Small intestine (tissue), 7 donors: ENCODE results near the gene SNRPA. TPM values are rescaled to one million over a fixed set of nuclear protein-coding genes. Genes with fewer than 3 reads are reported as not detected.
A peak's percentile ranks its signal among the peaks of the same experiment; 100 is the strongest.

Source experiments
- DNase-seq, 2 donors: peaks; one replicate each; pipeline versions ENCODE4 v3.0.0 to v3.0.0-alpha.2; 2013
- FAIRE-seq: peaks from 2 replicates; lab custom pipeline; 2012; peaks lifted over from hg19 to GRCh38; lab: Jason Lieb, UNC
- H3K27ac ChIP-seq, 3 donors: one replicate each; pipeline ENCODE4 v1.5.1; 2013; ENCODE audit warnings: low read length in 2 of 3, mild to moderate bottlenecking in 2 of 3, control low read depth in 1 of 3, inconsistent platforms in 1 of 3, low read depth in 1 of 3, moderate library complexity in 1 of 3
- H3K27me3 ChIP-seq, 3 donors: one replicate each; pipeline ENCODE4 v1.6.1; 2013; ENCODE audit warnings: low read length in 3 of 3, inconsistent platforms in 1 of 3; ENCODE audit not compliant: control insufficient read depth in 3 of 3, insufficient read depth in 3 of 3
- H3K36me3 ChIP-seq, 3 donors: one replicate each; pipeline ENCODE4 v1.6.1; 2013; ENCODE audit warnings: low read length in 3 of 3, inconsistent platforms in 1 of 3, low read depth in 1 of 3, mild to moderate bottlenecking in 1 of 3, moderate library complexity in 1 of 3; ENCODE audit not compliant: control insufficient read depth in 3 of 3, insufficient read depth in 2 of 3
- H3K4me1 ChIP-seq, 3 donors: one replicate each; pipeline ENCODE4 v1.6.1; 2013; ENCODE audit warnings: low read length in 2 of 3, inconsistent platforms in 1 of 3, low read depth in 1 of 3, mild to moderate bottlenecking in 1 of 3, moderate library complexity in 1 of 3; ENCODE audit not compliant: control insufficient read depth in 3 of 3, insufficient read depth in 2 of 3
- H3K4me3 ChIP-seq, 3 donors: one replicate each; pipeline ENCODE4 v1.5.1; 2013; ENCODE audit warnings: low read length in 3 of 3, control low read depth in 1 of 3, inconsistent platforms in 1 of 3, low read depth in 1 of 3, mild to moderate bottlenecking in 1 of 3, moderate library complexity in 1 of 3
- H3K9me3 ChIP-seq, 2 donors: one replicate each; pipeline ENCODE4 v1.6.1; 2013; ENCODE audit warnings: low read depth in 1 of 2, low read length in 1 of 2; ENCODE audit not compliant: control insufficient read depth in 2 of 2, insufficient read depth in 1 of 2
- WGBS, 3 donors: extraction: QIAGEN DNeasy Blood & Tissue Kit; methylation state at CpG; one replicate each; pipeline ENCODE4 v1.1.7; 2013; 5-methylcytosine and 5-hydroxymethylcytosine counted together
- polyA plus RNA-seq, 4 donors: library from polyadenylated mRNA; stranded (reverse) in 3 of 4; unstranded in 1 of 4; fragments of 200-250 nt in 3 of 4; fragments of 120-200 nt in 1 of 4; gene quantifications; one replicate each; pipeline versions ENCODE4 v1.2.1 to v1.2.3, GENCODE V29; 2013
- donor health status: healthy with polysubstance abuse.
- donor health status: control.
- donor health status: control.
- donor health status: Bipolar disorder and iron deficiency.
- donor health status: healthy.

The SNRPA gene
- polyA plus RNA-seq, 4 donors, result 25.7 to 77.8 (median 52.7) TPM

DNA sequence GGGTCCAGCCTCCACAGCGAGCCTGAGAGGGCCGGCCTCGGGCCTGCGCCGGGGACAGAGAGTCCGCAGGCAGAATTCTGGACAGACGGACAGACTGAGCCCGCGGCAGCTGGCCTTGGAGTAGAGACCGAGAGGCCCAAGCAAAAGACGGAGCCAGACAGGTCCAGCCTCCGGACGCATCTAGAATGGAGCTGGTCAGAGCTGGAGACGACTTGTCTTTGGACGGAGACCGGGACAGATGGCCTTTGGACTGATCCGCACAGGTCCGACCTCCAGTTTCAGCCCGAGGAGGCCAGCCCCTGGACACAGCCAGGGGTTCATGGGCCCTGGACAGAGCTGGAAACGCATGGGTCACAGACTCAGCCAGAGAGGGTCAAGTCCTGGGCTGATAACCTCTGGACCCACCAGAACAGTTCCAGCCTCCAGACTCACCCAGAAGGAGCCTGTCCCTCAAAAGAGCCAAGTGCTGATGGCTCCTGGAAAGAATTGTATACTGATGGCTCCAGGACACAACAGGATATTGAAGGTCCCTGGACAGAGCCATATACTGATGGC lies 33.6 kb upstream of the SNRPA start:
- peak in 1 of 2 donors; percentile 55 for DNase-seq
- FAIRE-seq, result no peak
- peaks cover 0 to 34% (median 0%) of the 10 kb centered on the region in 3 donors for H3K36me3 ChIP-seq
- no peaks in the 10 kb centered on the region for H3K27me3 ChIP-seq
- 1 to 2% (median 2%) methylated on average over 20 of the region's 20 CpGs for WGBS, 3 donors
- H3K4me3 ChIP-seq, result peak overlapping the region; percentile 88 to 93 (median 88)
- H3K9me3 ChIP-seq, result no peaks in the 10 kb centered on the region
- peak overlapping the region; percentile 98 to 99 (median 99) for H3K27ac ChIP-seq
- peaks cover 0 to 45% (median 7%) of the 10 kb centered on the region in 3 donors for H3K4me1 ChIP-seq

DNA sequence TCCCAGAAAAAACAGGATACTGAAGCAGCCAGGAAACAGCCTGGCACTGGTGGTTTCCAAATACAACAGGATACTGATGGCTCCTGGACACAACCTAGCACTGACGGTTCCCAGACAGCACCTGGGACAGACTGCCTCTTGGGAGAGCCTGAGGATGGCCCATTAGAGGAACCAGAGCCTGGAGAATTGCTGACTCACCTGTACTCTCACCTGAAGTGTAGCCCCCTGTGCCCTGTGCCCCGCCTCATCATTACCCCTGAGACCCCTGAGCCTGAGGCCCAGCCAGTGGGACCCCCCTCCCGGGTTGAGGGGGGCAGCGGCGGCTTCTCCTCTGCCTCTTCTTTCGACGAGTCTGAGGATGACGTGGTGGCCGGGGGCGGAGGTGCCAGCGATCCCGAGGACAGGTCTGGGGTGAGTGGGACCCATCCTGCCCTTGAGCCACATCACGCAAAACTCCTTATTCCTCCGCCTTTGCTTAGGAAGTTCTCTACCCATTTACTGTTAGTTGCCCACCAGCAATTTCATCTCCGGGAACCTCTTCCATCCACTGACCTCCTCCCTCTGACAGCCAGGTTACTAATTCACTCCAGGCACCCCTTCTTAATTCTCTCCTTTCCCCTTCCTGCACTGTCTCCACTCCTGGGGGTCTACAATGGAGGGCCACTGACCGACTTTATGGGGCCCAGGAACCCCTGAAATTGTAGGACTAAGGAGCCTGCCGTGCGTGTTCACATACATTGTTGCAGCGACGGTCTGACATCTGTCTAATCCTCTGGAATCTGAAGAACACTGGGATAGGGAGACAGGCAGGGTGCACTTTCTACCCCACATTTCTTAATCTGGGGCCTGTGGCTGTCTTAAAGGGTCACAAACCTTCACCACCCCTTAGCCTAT lies 32.9 kb upstream of the SNRPA start:
- Histone ChIP-seq H3K4me3 (peak overlapping the region; percentile 88 to 93 (median 88)), H3K36me3 (peaks cover 0 to 35% (median under 1%) of the 10 kb centered on the region in 3 donors), H3K4me1 (peaks cover 0 to 46% (median 8%) of the 10 kb centered on the region in 3 donors), H3K9me3 (no peaks in the 10 kb centered on the region), H3K27me3 (no peaks in the 10 kb centered on the region), H3K27ac (peak overlapping the region; percentile 98 to 99 (median 99))
- FAIRE-seq (no peak), DNase-seq (peak; percentile 40 to 64)
- WGBS, 3 donors, result 13 to 40% (median 33%) methylated on average over 20 of the region's 20 CpGs

DNA sequence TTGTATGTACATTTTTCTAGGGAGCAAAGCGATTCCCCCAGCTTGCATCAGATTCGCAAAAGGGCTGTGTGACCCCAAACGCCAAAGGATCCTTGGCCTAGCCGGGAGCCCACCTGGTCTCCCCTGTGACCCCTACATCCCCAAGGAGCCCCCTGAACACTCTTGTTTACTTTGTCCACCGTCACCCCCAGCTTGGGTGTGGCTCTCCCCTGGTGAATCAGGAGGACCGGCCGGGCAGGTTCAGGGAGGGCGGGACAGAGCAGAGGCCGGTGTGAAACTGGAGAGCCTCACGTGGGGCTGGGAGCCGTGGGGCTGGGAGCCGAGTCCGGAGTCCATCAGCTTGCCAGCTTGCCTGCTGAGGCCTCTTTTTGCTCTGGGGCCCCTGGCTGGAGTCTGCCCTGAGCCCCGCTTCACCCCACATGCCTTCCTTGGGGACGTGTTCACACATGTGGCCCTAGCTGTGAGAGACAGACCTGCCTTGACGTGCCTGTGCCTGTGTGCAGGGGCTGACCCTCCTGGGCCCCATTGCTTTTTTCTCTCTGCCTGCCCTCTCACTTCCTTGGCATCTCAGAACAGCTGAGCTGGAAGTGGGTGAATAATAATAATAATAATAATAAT lies 32.1 kb upstream of the SNRPA start:
- FAIRE-seq (no peak), DNase-seq (peak; percentile 96)
- Histone ChIP-seq H3K4me1 (peaks cover 0 to 46% (median 8%) of the 10 kb centered on the region in 3 donors), H3K9me3 (peaks cover 0 to 1% of the 10 kb centered on the region in 2 donors), H3K36me3 (peaks cover 3 to 40% (median 5%) of the 10 kb centered on the region in 3 donors), H3K27me3 (no peaks in the 10 kb centered on the region), H3K4me3 (peak overlapping the region; percentile 88 to 93 (median 88)), H3K27ac (peak overlapping the region; percentile 98 to 99 (median 99))
- 6 to 19% (median 13%) methylated on average over 16 of the region's 16 CpGs for WGBS, 3 donors

DNA sequence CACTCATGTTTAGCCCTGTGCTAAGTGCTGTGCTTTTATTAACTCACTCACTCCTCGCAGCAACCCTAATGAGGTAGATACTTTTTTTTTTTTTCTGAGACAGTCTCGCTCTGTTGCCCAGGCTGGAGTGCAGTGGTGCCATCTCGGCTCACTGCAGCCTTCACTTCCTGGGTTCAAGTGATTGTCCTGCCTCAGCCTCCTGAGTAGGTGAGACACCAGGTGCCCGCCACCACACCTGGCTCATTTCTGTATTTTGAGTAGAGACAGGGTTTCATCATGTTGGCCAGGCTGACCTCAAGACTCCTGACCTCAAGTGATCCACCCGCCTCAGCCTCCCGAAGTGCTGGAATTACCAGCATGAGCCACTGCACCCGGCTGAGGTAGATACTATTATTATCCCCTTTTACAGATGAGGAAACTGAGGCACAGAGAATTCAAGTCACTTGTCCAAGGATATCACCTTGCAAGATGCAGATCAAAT lies 31.5 kb upstream of the SNRPA start:
- H3K27ac ChIP-seq, result peak overlapping the region; percentile 98 to 99 (median 99)
- FAIRE-seq (no peak), DNase-seq (peak; percentile 31 to 42)
- WGBS, 3 donors, result 16 to 43% (median 36%) methylated on average over 7 of the region's 7 CpGs
- no peaks in the 10 kb centered on the region for H3K27me3 ChIP-seq
- peaks cover 0 to 40% (median 6%) of the 10 kb centered on the region in 3 donors for H3K4me1 ChIP-seq
- H3K9me3 ChIP-seq, result peaks cover 0 to 3% of the 10 kb centered on the region in 2 donors
- H3K4me3 ChIP-seq, result peak overlapping the region in 2 of 3 donors; percentile 88 to 93
- peaks cover 5 to 46% (median 7%) of the 10 kb centered on the region in 3 donors for H3K36me3 ChIP-seq

DNA sequence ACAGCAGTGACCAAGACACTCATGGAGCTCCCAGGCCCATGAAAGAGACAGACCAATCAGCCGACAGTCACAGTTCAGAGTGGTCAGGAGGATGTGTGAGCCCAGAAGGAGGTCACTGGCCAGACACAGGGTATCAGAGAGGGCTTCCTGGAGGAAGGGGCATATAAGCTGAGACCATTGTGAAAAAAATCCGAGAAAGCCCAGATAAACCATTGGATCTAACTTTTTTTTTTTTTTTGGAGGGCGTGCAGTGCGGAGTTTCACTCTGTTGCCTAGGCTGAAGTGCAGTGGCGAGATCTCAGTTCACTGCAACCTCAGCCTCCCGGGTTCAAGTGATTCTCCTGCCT lies 29.9 kb upstream of the SNRPA start:
- peak overlapping the region in 1 of 3 donors; percentile 88 for H3K4me3 ChIP-seq

DNA sequence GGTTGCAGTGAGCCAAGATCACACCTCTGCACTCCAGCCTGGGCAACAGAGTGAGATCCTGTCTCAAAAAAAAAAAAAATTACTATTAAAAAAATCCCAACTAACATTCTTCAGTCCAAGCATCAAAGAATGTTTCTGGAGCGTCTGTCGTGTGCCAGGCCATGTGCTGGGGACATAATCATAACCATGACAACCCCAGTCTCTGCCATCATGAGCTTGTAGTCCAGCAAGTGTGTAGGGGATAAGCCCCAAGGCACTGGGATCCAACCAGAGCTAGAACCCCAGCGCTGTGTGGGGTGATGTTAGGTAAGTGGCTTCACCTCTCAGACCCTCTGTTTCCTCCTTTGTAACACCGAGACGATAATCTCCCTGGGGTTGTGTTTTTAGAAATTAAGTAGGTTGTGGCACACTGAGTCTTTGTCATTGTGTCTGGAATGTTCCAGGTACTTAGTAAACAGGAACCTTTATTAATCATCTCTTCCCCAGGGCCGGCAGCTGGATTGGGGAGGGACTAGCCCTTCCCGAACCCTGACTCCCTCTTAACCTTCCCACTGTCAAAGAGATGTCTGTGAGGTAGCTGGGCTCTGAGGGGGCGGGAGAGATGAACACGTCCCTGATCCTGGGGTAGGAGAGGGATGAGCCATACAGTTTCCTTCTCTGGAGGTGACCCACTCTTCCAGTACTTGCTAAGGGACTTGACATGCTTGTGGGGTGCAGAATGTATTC lies 28.9 kb upstream of the SNRPA start:
- Histone ChIP-seq H3K27ac (peak overlapping the region in 1 of 3 donors; percentile 75), H3K4me1 (peaks cover 0 to 26% (median 6%) of the 10 kb centered on the region in 3 donors), H3K9me3 (peaks cover 0 to 6% of the 10 kb centered on the region in 2 donors), H3K36me3 (peaks cover 7 to 71% (median 9%) of the 10 kb centered on the region in 3 donors), H3K27me3 (no peaks in the 10 kb centered on the region), H3K4me3 (no peak overlapping the region)
- 73 to 84% (median 74%) methylated on average over 9 of the region's 9 CpGs for whole genome bisulfite sequencing, 3 donors
- DNase-seq (no peak), FAIRE-seq (no peak)

More for the DNA sequence above, 29.9 kb upstream of the SNRPA start:
- H3K27ac ChIP-seq, result peak overlapping the region in 1 of 3 donors; percentile 90
- H3K4me1 ChIP-seq, result peaks cover 0 to 28% (median 6%) of the 10 kb centered on the region in 3 donors
- no peak for DNase-seq
- H3K27me3 ChIP-seq, result no peaks in the 10 kb centered on the region
- H3K9me3 ChIP-seq, result peaks cover 0 to 3% of the 10 kb centered on the region in 2 donors
- H3K36me3 ChIP-seq, result peaks cover 7 to 63% (median 7%) of the 10 kb centered on the region in 3 donors
- FAIRE-seq, result no peak
- WGBS, 3 donors, result 77 to 90% (median 87%) methylated on average over 6 of the region's 6 CpGs

DNA sequence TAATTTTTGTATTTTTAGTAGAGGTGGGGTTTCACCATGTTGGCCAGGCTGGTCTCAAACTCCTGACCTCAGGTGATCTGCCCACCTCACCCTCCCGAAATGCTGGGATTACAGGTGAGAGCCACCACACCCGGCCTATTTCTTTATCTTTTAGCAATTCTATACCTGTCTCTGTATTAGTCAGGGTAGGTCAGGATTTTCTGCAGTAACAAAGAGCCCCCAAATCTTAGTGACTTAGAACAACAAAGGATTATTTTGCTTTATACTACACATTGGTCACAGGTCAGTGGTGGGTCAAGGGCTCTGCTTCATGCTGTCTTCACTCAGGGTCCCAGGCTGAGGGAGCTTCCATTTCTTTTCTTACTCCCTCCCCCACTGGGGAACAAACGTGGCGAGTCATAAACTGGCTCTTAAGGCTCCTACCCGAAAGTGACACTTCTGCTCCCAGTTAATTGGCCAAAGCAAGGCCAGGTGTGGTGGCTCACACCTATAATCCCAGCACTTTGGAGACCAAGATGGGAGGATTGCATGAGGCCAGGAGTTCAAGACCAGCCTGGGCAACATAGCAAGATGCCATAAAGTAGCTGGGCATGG lies 27.2 kb upstream of the SNRPA start:
- 88 to 94% (median 90%) methylated on average over 5 of the region's 5 CpGs for WGBS, 3 donors

More for the DNA sequence above, 27.2 kb upstream of the SNRPA start:
- H3K4me1 ChIP-seq, result peaks cover 0 to 26% (median 6%) of the 10 kb centered on the region in 3 donors
- H3K9me3 ChIP-seq, result peaks cover 0 to 10% of the 10 kb centered on the region in 2 donors
- no peak for DNase-seq
- H3K27ac ChIP-seq, result no peak overlapping the region
- H3K4me3 ChIP-seq, result no peak overlapping the region
- peaks cover 11 to 84% (median 16%) of the 10 kb centered on the region in 3 donors for H3K36me3 ChIP-seq
- H3K27me3 ChIP-seq, result no peaks in the 10 kb centered on the region
- FAIRE-seq, result no peak
